Ishikawa (cell line): ENCODE data around the gene SPTSSB.

Source experiments
- CEBPB ChIP-seq: IDR thresholded peaks from 2 replicates; pipeline ENCODE4 v1.6.1; 2012
- CREB1 ChIP-seq: IDR thresholded peaks from 2 replicates; pipeline ENCODE4 v1.6.1; 2012; ENCODE audit warnings: low read depth
- EP300 ChIP-seq: IDR thresholded peaks from 2 replicates; pipeline ENCODE4 v1.6.1; 2012; ENCODE audit warnings: borderline replicate concordance
- RAD21 ChIP-seq: IDR thresholded peaks from 2 replicates; pipeline ENCODE4 v1.6.1; 2012; ENCODE audit warnings: low read depth
- TAF1 ChIP-seq: IDR thresholded peaks from 2 replicates; pipeline ENCODE4 v1.6.1; 2012; ENCODE audit warnings: low read depth, mild to moderate bottlenecking
- TEAD4 ChIP-seq: IDR thresholded peaks from 2 replicates; pipeline ENCODE4 v1.6.1; 2012
- YY1 ChIP-seq: IDR thresholded peaks from 2 replicates; pipeline ENCODE4 v1.6.1; 2012; ENCODE audit warnings: low read depth
- ZBTB7A ChIP-seq: IDR thresholded peaks from 2 replicates; pipeline ENCODE4 v1.6.1; 2012; ENCODE audit warnings: low read depth
- TF ChIP-seq, protein P1 (sequence below): IDR thresholded peaks from 2 replicates; pipeline ENCODE4 v1.6.1; 2012
- TF ChIP-seq, protein P2 (sequence below): IDR thresholded peaks from 2 replicates; pipeline ENCODE4 v1.6.1; 2012; ENCODE audit warnings: low read depth, mild to moderate bottlenecking
- TF ChIP-seq, protein P3 (sequence below): IDR thresholded peaks from 2 replicates; pipeline ENCODE4 v1.6.1; 2012

DNA sequence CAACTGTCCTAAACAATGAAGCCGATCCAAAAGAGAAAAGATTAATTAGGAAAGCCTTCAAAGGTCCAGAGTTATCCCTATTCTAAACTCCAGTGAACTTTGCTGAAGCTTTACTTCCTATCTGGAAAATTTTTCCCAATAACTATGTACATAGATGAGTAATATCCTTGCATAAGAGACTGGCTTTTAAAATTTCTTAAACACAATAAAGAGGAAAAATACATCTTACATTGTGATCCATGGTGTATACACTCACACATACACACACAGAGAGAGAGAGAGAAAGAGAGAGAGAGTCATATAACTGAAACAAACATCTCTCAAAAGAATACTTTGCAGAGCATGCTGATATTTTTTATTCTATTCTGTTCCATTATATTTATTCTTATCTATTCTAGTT, 20.0 kb downstream of the SPTSSB start:
- TF ChIP-seq EP300, result no peak
- TF ChIP-seq YY1, result no peak
- TF ChIP-seq, protein P1, sequence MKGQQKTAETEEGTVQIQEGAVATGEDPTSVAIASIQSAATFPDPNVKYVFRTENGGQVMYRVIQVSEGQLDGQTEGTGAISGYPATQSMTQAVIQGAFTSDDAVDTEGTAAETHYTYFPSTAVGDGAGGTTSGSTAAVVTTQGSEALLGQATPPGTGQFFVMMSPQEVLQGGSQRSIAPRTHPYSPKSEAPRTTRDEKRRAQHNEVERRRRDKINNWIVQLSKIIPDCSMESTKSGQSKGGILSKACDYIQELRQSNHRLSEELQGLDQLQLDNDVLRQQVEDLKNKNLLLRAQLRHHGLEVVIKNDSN, result no peak
- TF ChIP-seq, protein P2, sequence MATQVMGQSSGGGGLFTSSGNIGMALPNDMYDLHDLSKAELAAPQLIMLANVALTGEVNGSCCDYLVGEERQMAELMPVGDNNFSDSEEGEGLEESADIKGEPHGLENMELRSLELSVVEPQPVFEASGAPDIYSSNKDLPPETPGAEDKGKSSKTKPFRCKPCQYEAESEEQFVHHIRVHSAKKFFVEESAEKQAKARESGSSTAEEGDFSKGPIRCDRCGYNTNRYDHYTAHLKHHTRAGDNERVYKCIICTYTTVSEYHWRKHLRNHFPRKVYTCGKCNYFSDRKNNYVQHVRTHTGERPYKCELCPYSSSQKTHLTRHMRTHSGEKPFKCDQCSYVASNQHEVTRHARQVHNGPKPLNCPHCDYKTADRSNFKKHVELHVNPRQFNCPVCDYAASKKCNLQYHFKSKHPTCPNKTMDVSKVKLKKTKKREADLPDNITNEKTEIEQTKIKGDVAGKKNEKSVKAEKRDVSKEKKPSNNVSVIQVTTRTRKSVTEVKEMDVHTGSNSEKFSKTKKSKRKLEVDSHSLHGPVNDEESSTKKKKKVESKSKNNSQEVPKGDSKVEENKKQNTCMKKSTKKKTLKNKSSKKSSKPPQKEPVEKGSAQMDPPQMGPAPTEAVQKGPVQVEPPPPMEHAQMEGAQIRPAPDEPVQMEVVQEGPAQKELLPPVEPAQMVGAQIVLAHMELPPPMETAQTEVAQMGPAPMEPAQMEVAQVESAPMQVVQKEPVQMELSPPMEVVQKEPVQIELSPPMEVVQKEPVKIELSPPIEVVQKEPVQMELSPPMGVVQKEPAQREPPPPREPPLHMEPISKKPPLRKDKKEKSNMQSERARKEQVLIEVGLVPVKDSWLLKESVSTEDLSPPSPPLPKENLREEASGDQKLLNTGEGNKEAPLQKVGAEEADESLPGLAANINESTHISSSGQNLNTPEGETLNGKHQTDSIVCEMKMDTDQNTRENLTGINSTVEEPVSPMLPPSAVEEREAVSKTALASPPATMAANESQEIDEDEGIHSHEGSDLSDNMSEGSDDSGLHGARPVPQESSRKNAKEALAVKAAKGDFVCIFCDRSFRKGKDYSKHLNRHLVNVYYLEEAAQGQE, result no peak
- TF ChIP-seq, protein P3, sequence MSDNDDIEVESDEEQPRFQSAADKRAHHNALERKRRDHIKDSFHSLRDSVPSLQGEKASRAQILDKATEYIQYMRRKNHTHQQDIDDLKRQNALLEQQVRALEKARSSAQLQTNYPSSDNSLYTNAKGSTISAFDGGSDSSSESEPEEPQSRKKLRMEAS, result no peak
- no peak for TF ChIP-seq TEAD4
- TF ChIP-seq CEBPB, result no peak
- TF ChIP-seq CREB1, result no peak
- TF ChIP-seq TAF1, result no peak
- no peak for TF ChIP-seq RAD21
- TF ChIP-seq ZBTB7A, result no peak
